Loucy (cell line): ENCODE results near the gene F3.
"Not testable (repeated sequence)": the region's sequence is repeated elsewhere in the genome, so short reads cannot be mapped to it uniquely, and the experiment has no call there.

ENCODE experiments used
- H2AFZ ChIP-seq: fragments of 200-600 bp; sonication (generic); 2 replicates; pipeline ENCODE4 v1.6.0; 2016; ENCODE audit warnings: antibody characterized with exemption, mild to moderate bottlenecking, low read length, moderate library complexity
- H3F3A ChIP-seq: fragments of 200-600 bp; 2 replicates; pipeline ENCODE4 v1.6.0; 2016; ENCODE audit warnings: antibody characterized with exemption, low read depth, mild to moderate bottlenecking
- H3K27me3 ChIP-seq: fragments of 200-600 bp; sonication (generic); 2 replicates; pipeline ENCODE4 v1.6.1; 2014; ENCODE audit warnings: low read length, mild to moderate bottlenecking; ENCODE audit not compliant: insufficient read depth, poor library complexity, severe bottlenecking
- H3K36me3 ChIP-seq: fragments of 200-600 bp; sonication (generic); 2 replicates; pipeline ENCODE4 v1.6.1; 2016; ENCODE audit warnings: low read length; ENCODE audit not compliant: insufficient read depth
- H3K4me1 ChIP-seq: fragments of 200-600 bp; sonication (generic); 2 replicates; pipeline ENCODE4 v1.5.1; 2014; ENCODE audit warnings: low read length, mild to moderate bottlenecking; ENCODE audit not compliant: insufficient read depth, poor library complexity, severe bottlenecking
- H3K4me2 ChIP-seq: fragments of 200-600 bp; sonication (generic); 2 replicates; pipeline ENCODE4 v1.6.0; 2014; ENCODE audit warnings: antibody characterized with exemption, low read length, low read depth, mild to moderate bottlenecking; ENCODE audit not compliant: poor library complexity, severe bottlenecking
- H3K4me3 ChIP-seq: fragments of 200-600 bp; sonication (generic); 2 replicates; pipeline ENCODE4 v1.5.1; 2014; ENCODE audit warnings: low read length, mild to moderate bottlenecking, mixed read lengths; ENCODE audit not compliant: poor library complexity, severe bottlenecking
- H3K79me2 ChIP-seq: fragments of 200-600 bp; sonication (generic); 2 replicates; pipeline ENCODE4 v1.6.1; 2014; ENCODE audit warnings: low read length; ENCODE audit not compliant: insufficient read depth
- H3K9ac ChIP-seq: fragments of 200-600 bp; sonication (generic); 2 replicates; pipeline ENCODE4 v1.6.0; 2014; ENCODE audit warnings: mild to moderate bottlenecking, low read depth, low read length, moderate library complexity; ENCODE audit not compliant: poor library complexity, severe bottlenecking
- H3K9me2 ChIP-seq: fragments of 200-600 bp; sonication (generic); replicated peaks from 2 replicates; pipeline ENCODE4 v1.6.1; 2016; ENCODE audit warnings: low read depth, low read length, mixed read lengths
- H3K9me3 ChIP-seq: fragments of 200-600 bp; sonication (generic); 2 replicates; pipeline ENCODE4 v1.6.1; 2014; ENCODE audit warnings: mild to moderate bottlenecking, antibody characterized with exemption, low read length, low read depth; ENCODE audit not compliant: insufficient read depth
- H4K20me1 ChIP-seq: fragments of 200-600 bp; sonication (generic); 2 replicates; pipeline ENCODE4 v1.6.0; 2014; ENCODE audit warnings: antibody characterized with exemption, low read length, mild to moderate bottlenecking; ENCODE audit not compliant: insufficient read depth, poor library complexity, severe bottlenecking
- CTCF ChIP-seq: fragments of 200-600 bp; sonication (generic); conservative IDR thresholded peaks from 2 replicates; pipeline ENCODE4 v1.5.1; 2014; ENCODE audit warnings: mild to moderate bottlenecking, antibody characterized with exemption, low read length
- EZH2phosphoT487 ChIP-seq: fragments of 200-600 bp; IDR thresholded peaks from 2 replicates; pipeline ENCODE4 v1.6.1; 2018; ENCODE audit warnings: antibody characterized with exemption, mild to moderate bottlenecking, moderate library complexity, borderline replicate concordance

F3 gene

GRCh38 chr1:94578856-94579255 is 37.3 kb upstream of the F3 start:
- Histone ChIP-seq H2AFZ (no peak overlapping the region), H3K9ac (no peak overlapping the region), H3K4me1 (no peaks in the 10 kb centered on the region), H4K20me1 (no peaks in the 10 kb centered on the region), H3K9me3 (peaks cover 8% of the 10 kb centered on the region; the same call in 1 of the 2 replicates), H3K4me2 (no peak overlapping the region), H3K9me2 (no peaks in the 10 kb centered on the region), H3F3A (no peaks in the 10 kb centered on the region), H3K79me2 (no peaks in the 10 kb centered on the region), H3K27me3 (no peaks in the 10 kb centered on the region), H3K36me3 (no peaks in the 10 kb centered on the region), H3K4me3 (no peak overlapping the region)
- TF ChIP-seq EZH2phosphoT487 (no peak), CTCF (no peak)

GRCh38 chr1:94573917-94574316 is 32.4 kb upstream of the F3 start:
- H3K4me3 ChIP-seq, H3K9me3 ChIP-seq, H3K79me2 ChIP-seq: not testable (repeated sequence)

GRCh38 chr1:94572780-94573179 is 31.2 kb upstream of the F3 start:
- Histone ChIP-seq H3K9me3 (0 out of 2 replicates have a peak, but pooled peaks cover under 1% of the 10 kb centered on the region), H4K20me1 (no peaks in the 10 kb centered on the region), H2AFZ (no peak overlapping the region), H3K4me1 (no peaks in the 10 kb centered on the region), H3K9me2 (no peaks in the 10 kb centered on the region), H3F3A (no peaks in the 10 kb centered on the region), H3K4me3 (no peak overlapping the region), H3K9ac (no peak overlapping the region), H3K79me2 (no peaks in the 10 kb centered on the region), H3K27me3 (no peaks in the 10 kb centered on the region), H3K36me3 (no peaks in the 10 kb centered on the region), H3K4me2 (no peak overlapping the region)
- TF ChIP-seq CTCF (no peak), EZH2phosphoT487 (no peak)

More at GRCh38 chr1:94573917-94574316, 32.4 kb upstream of the F3 start:
- not testable (repeated sequence) for H4K20me1 ChIP-seq, H3K36me3 ChIP-seq, H3K4me1 ChIP-seq, H3K9ac ChIP-seq, H3K4me2 ChIP-seq, H3K27me3 ChIP-seq, H2AFZ ChIP-seq, H3F3A ChIP-seq, H3K9me2 ChIP-seq

- H3K27me3 ChIP-seq, H4K20me1 ChIP-seq, H3K36me3 ChIP-seq, H3K4me2 ChIP-seq, H3K9ac ChIP-seq, H3K4me1 ChIP-seq, H3K79me2 ChIP-seq, H3K4me3 ChIP-seq, H3K9me2 ChIP-seq, H2AFZ ChIP-seq, H3K9me3 ChIP-seq, H3F3A ChIP-seq: not testable (repeated sequence)
These were observed 29.4 kb upstream of the F3 start for GRCh38 chr1:94570965-94571364.

GRCh38 chr1:94568806-94569205 is 27.2 kb upstream of the F3 start:
- not testable (repeated sequence) for H3K9me2 ChIP-seq, H2AFZ ChIP-seq

GRCh38 chr1:94567975-94568607 is 26.5 kb upstream of the F3 start:
- H3K9ac ChIP-seq, H3K4me1 ChIP-seq, H3K4me3 ChIP-seq, H3K9me3 ChIP-seq, H3K79me2 ChIP-seq, H3K4me2 ChIP-seq, H3K36me3 ChIP-seq, H3K9me2 ChIP-seq, H3K27me3 ChIP-seq, H4K20me1 ChIP-seq, H3F3A ChIP-seq, H2AFZ ChIP-seq: not testable (repeated sequence)

More at GRCh38 chr1:94568806-94569205, 27.2 kb upstream of the F3 start:
- not testable (repeated sequence) for H3K36me3 ChIP-seq, H4K20me1 ChIP-seq, H3K9me3 ChIP-seq, H3F3A ChIP-seq, H3K4me2 ChIP-seq, H3K4me1 ChIP-seq, H3K9ac ChIP-seq, H3K79me2 ChIP-seq, H3K27me3 ChIP-seq, H3K4me3 ChIP-seq
